ENCODE data around the gene KRTAP3-1.

- TF ChIP-seq CTCF (conservative IDR thresholded peaks at IDR 0.05; ENCODE audit: low read depth, low read length) (no peak), EZH2phosphoT487 (IDR thresholded peaks at IDR 0.05; ENCODE audit: borderline replicate concordance, low read length) (no peak), EZH2 (IDR thresholded peaks at IDR 0.05; ENCODE audit: low read length, unreplicated experiment) (no peak)
Observed at GRCh38 chr17:41013606-41014005, 4.7 kb upstream of the KRTAP3-1 start.
